Mammary epithelial cell (primary cell): ENCODE results near the gene TMA7B.

Experiments used
- EZH2 ChIP-seq: IDR thresholded peaks from 2 replicates; pipeline ENCODE4 v1.6.1; 2012; ENCODE audit warnings: low read length, inconsistent platforms, borderline replicate concordance
- TF ChIP-seq, protein P1 (sequence below), 2 donors: IDR thresholded peaks in 1 of 2; conservative IDR thresholded peaks in 1 of 2; 2 replicates each; pipeline ENCODE4 v1.5.1; 2011 to 2012; ENCODE audit warnings: inconsistent platforms in 2 of 2, low read length in 2 of 2, mild to moderate bottlenecking in 2 of 2, control low read depth in 1 of 2, low read depth in 1 of 2; ENCODE audit not compliant: insufficient read depth in 1 of 2; ENCODE audit errors: extremely low read depth in 1 of 2

DNA sequence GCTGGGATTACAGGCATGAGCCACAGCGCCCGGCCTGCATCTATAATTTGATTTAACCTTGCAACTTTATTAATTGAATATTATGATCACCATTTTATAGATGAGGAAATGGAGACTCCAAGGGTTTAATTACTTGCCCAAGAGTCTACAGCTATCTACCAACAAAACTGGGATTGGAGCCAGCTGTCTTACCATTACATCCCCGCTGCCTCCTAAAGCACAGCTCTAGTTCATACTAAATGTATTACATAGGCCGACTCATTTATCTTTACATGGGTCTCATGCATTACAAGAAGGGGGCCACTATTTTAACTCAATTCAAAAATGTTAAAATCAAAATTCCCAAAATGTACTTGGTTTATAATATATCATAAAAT is 14.1 kb upstream of the TMA7B start:
- TF ChIP-seq, protein P1, sequence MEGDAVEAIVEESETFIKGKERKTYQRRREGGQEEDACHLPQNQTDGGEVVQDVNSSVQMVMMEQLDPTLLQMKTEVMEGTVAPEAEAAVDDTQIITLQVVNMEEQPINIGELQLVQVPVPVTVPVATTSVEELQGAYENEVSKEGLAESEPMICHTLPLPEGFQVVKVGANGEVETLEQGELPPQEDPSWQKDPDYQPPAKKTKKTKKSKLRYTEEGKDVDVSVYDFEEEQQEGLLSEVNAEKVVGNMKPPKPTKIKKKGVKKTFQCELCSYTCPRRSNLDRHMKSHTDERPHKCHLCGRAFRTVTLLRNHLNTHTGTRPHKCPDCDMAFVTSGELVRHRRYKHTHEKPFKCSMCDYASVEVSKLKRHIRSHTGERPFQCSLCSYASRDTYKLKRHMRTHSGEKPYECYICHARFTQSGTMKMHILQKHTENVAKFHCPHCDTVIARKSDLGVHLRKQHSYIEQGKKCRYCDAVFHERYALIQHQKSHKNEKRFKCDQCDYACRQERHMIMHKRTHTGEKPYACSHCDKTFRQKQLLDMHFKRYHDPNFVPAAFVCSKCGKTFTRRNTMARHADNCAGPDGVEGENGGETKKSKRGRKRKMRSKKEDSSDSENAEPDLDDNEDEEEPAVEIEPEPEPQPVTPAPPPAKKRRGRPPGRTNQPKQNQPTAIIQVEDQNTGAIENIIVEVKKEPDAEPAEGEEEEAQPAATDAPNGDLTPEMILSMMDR (conservative IDR thresholded peaks at IDR 0.05 in 1 of 2, IDR thresholded peaks at IDR 0.05 in 1 of 2; ENCODE audit: extremely low read depth in 1 of 2, insufficient read depth in 1 of 2, low read depth in 1 of 2, low read length in 2 of 2) = no peak
- no peak for TF ChIP-seq EZH2
